WTC11 (cell line): Measurements from ENCODE around the gene ZNF516. TPM values are rescaled to one million over a fixed set of nuclear protein-coding genes. Genes with fewer than 3 reads are reported as not detected.

Experiments
- ATAC-seq: fragments of 200-7000 bp; cut with Tn5 transposase; 2 replicates; pipeline ENCODE4 v1.10.0; 2021; ENCODE audit warnings: mild to moderate bottlenecking, moderate library complexity
- CTCF ChIA-PET: fragments of 300-600 bp; sonication (Branson Sonifier 250); formaldehyde crosslinking; loops from one replicate; lab custom pipeline; 2021; ENCODE audit warnings: antibody characterized with exemption; lab: Charles Lee
- POLR2A ChIA-PET: fragments of 350-600 bp; sonication (Branson Sonifier 250); formaldehyde crosslinking; loops from one replicate; lab custom pipeline; 2021; ENCODE audit warnings: antibody characterized with exemption; lab: Charles Lee
- DNase-seq: peaks from one replicate; pipeline ENCODE4 v3.0.0; 2021; ENCODE audit warnings: low spot score
- H3K27ac Mint-ChIP-seq: 2 replicates; pipeline ENCODE4 v1.8.0; 2021; ENCODE audit warnings: mixed read lengths
- H3K27me3 Mint-ChIP-seq: 2 replicates; pipeline ENCODE4 v1.8.0; 2021; ENCODE audit warnings: low read depth, mild to moderate bottlenecking, moderate library complexity, mixed read lengths
- H3K36me3 Mint-ChIP-seq: 2 replicates; pipeline ENCODE4 v1.8.0; 2021; ENCODE audit warnings: mixed read lengths
- H3K4me1 Mint-ChIP-seq: 2 replicates; pipeline ENCODE4 v1.8.0; 2022; ENCODE audit warnings: mixed read lengths
- H3K4me3 Mint-ChIP-seq: 2 replicates; pipeline ENCODE4 v1.8.0; 2021; ENCODE audit warnings: mild to moderate bottlenecking, moderate library complexity, mixed read lengths
- H3K9me3 Mint-ChIP-seq: 2 replicates; pipeline ENCODE4 v1.8.0; 2021; ENCODE audit warnings: mixed read lengths
- FOXK1 ChIP-seq: sonication (generic); formaldehyde crosslinking; IDR thresholded peaks from 2 replicates; pipeline ENCODE4 v1.8.0; 2022; ENCODE audit warnings: mild to moderate bottlenecking, moderate library complexity, missing genetic modification reagents
- IRF2 ChIP-seq: sonication (generic); formaldehyde crosslinking; IDR thresholded peaks from 2 replicates; pipeline ENCODE4 v1.8.0; 2022; ENCODE audit warnings: low read depth, missing genetic modification reagents, borderline replicate concordance
- JUN ChIP-seq: sonication (generic); formaldehyde crosslinking; IDR thresholded peaks from 2 replicates; pipeline ENCODE4 v1.8.0; 2023; ENCODE audit warnings: mild to moderate bottlenecking, missing genetic modification reagents
- MXD4 ChIP-seq: fragments of 250-450 bp; sonication (Bioruptor Pico); IDR thresholded peaks from 2 replicates; pipeline ENCODE4 v1.8.0; 2021; ENCODE audit warnings: mild to moderate bottlenecking, moderate library complexity, borderline replicate concordance
- NFYB ChIP-seq: sonication (generic); formaldehyde crosslinking; conservative IDR thresholded peaks from 2 replicates; pipeline ENCODE4 v1.8.0; 2022; ENCODE audit warnings: low read depth, missing genetic modification reagents
- NR1H2 ChIP-seq: sonication (generic); formaldehyde crosslinking; IDR thresholded peaks from 2 replicates; pipeline ENCODE4 v1.9.0; 2021; ENCODE audit warnings: mild to moderate bottlenecking, moderate library complexity, missing genetic modification reagents
- NR2C2 ChIP-seq: sonication (generic); formaldehyde crosslinking; IDR thresholded peaks from 2 replicates; pipeline ENCODE4 v1.8.0; 2022; ENCODE audit warnings: mild to moderate bottlenecking, missing genetic modification reagents
- RELA ChIP-seq: sonication (generic); formaldehyde crosslinking; IDR thresholded peaks from 2 replicates; pipeline ENCODE4 v1.8.1; 2022; ENCODE audit warnings: missing genetic modification reagents, mild to moderate bottlenecking, borderline replicate concordance
- TCF7 ChIP-seq: sonication (generic); formaldehyde crosslinking; IDR thresholded peaks from 2 replicates; pipeline ENCODE4 v1.8.0; 2022; ENCODE audit warnings: mild to moderate bottlenecking, low read depth, missing genetic modification reagents, moderate library complexity
- ZNF219 ChIP-seq: sonication (generic); formaldehyde crosslinking; IDR thresholded peaks from 2 replicates; pipeline ENCODE4 v1.8.0; 2023; ENCODE audit warnings: missing genetic modification reagents, mild to moderate bottlenecking, borderline replicate concordance
- ZNF232 ChIP-seq: sonication (generic); formaldehyde crosslinking; IDR thresholded peaks from 2 replicates; pipeline ENCODE4 v1.8.0; 2022; ENCODE audit warnings: mild to moderate bottlenecking, missing genetic modification reagents
- total RNA-seq: library from RNA; stranded (reverse); gene quantifications from 3 replicates; pipeline ENCODE4 v1.2.3, GENCODE V29; 2021
- TF ChIP-seq, protein P1 (sequence below): sonication (generic); formaldehyde crosslinking; IDR thresholded peaks from 2 replicates; pipeline ENCODE4 v1.8.0; 2023; ENCODE audit warnings: missing genetic modification reagents, mild to moderate bottlenecking, borderline replicate concordance
- TF ChIP-seq, protein P2 (sequence below): sonication (generic); formaldehyde crosslinking; IDR thresholded peaks from 2 replicates; pipeline ENCODE4 v1.8.1; 2022; ENCODE audit warnings: missing genetic modification reagents, borderline replicate concordance
- TF ChIP-seq, protein P3 (sequence below): sonication (generic); formaldehyde crosslinking; IDR thresholded peaks from 2 replicates; pipeline ENCODE4 v1.8.1; 2023; ENCODE audit warnings: mild to moderate bottlenecking, missing genetic modification reagents
- TF ChIP-seq, protein P4 (sequence below): sonication (generic); formaldehyde crosslinking; conservative IDR thresholded peaks from 2 replicates; pipeline ENCODE4 v1.8.1; 2022; ENCODE audit warnings: mild to moderate bottlenecking, missing genetic modification reagents
- TF ChIP-seq, protein P5 (sequence below): sonication (generic); formaldehyde crosslinking; IDR thresholded peaks from 2 replicates; pipeline ENCODE4 v1.8.0; 2023; ENCODE audit warnings: mild to moderate bottlenecking, missing genetic modification reagents
- TF ChIP-seq, protein P6 (sequence below): fragments of 200-600 bp; IDR thresholded peaks from 2 replicates; pipeline ENCODE4 v1.8.0; 2022; ENCODE audit warnings: antibody characterized with exemption
- TF ChIP-seq, protein P7 (sequence below): sonication (generic); formaldehyde crosslinking; IDR thresholded peaks from 2 replicates; pipeline ENCODE4 v1.8.1; 2023; ENCODE audit warnings: mild to moderate bottlenecking, moderate library complexity, missing genetic modification reagents

The ZNF516 gene
- total RNA-seq, 1 experiment from 2014 or later, result 58.6 TPM

DNA sequence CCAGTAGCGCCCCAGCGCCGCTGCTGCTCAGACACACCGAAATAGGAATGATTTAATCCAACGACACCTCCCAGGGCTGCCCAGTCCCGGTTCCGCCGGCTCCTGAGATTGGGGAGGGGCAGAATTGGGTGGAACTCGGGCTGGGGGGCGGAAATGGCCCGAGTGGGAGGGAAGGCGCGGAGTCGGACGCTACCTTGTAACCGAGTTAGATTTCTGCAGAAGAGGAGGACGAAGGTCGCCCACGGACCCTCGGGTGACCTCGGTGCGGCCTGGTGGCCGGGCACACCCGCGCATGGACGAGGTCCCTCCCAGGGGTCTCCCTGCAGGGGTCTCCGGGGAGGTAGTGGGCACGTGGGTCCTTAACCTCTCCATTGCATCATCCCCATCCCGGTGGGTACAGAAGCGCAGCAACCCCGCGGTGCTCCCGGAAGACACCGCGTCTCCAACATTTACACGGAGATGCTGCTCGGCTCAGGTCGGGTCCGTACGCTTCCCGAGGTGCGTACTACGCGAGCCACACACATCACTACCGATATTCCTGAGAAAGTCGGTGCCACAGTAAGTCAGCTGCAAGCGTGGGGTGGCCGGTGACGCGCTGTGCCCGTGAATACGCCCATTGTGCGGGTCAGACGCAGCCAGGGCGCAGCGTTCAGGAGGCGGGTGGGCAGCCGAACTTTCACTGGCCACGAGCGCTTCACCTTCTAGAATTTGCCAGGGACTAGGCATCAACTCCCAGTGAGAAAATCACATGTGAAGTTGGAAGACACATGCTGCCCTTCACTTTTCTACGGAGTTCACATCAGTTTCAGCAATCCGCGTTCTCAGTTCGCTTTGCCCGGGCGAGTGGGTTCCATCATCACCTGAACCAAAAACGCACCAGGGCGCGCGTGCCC, 3.0 kb downstream of the ZNF516 start (continued):
- TF ChIP-seq, protein P1, sequence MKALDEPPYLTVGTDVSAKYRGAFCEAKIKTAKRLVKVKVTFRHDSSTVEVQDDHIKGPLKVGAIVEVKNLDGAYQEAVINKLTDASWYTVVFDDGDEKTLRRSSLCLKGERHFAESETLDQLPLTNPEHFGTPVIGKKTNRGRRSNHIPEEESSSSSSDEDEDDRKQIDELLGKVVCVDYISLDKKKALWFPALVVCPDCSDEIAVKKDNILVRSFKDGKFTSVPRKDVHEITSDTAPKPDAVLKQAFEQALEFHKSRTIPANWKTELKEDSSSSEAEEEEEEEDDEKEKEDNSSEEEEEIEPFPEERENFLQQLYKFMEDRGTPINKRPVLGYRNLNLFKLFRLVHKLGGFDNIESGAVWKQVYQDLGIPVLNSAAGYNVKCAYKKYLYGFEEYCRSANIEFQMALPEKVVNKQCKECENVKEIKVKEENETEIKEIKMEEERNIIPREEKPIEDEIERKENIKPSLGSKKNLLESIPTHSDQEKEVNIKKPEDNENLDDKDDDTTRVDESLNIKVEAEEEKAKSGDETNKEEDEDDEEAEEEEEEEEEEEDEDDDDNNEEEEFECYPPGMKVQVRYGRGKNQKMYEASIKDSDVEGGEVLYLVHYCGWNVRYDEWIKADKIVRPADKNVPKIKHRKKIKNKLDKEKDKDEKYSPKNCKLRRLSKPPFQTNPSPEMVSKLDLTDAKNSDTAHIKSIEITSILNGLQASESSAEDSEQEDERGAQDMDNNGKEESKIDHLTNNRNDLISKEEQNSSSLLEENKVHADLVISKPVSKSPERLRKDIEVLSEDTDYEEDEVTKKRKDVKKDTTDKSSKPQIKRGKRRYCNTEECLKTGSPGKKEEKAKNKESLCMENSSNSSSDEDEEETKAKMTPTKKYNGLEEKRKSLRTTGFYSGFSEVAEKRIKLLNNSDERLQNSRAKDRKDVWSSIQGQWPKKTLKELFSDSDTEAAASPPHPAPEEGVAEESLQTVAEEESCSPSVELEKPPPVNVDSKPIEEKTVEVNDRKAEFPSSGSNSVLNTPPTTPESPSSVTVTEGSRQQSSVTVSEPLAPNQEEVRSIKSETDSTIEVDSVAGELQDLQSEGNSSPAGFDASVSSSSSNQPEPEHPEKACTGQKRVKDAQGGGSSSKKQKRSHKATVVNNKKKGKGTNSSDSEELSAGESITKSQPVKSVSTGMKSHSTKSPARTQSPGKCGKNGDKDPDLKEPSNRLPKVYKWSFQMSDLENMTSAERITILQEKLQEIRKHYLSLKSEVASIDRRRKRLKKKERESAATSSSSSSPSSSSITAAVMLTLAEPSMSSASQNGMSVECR, result 0 out of 2 replicates have a peak, but pooled peaks have one; percentile 23
- TF ChIP-seq, protein P2, sequence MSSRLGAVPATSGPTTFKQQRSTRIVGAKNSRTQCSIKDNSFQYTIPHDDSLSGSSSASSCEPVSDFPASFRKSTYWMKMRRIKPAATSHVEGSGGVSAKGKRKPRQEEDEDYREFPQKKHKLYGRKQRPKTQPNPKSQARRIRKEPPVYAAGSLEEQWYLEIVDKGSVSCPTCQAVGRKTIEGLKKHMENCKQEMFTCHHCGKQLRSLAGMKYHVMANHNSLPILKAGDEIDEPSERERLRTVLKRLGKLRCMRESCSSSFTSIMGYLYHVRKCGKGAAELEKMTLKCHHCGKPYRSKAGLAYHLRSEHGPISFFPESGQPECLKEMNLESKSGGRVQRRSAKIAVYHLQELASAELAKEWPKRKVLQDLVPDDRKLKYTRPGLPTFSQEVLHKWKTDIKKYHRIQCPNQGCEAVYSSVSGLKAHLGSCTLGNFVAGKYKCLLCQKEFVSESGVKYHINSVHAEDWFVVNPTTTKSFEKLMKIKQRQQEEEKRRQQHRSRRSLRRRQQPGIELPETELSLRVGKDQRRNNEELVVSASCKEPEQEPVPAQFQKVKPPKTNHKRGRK (CRISPR knock-in tag), result 0 out of 2 replicates have a peak, but pooled peaks have one; percentile 57
- TF ChIP-seq IRF2 (no peak), ZNF232 (CRISPR knock-in tag) (0 out of 2 replicates have a peak, but pooled peaks have one; percentile 75), NR1H2 (CRISPR knock-in tag) (no peak), ZNF219 (CRISPR knock-in tag) (0 out of 2 replicates have a peak, but pooled peaks have one; percentile 47), TCF7 (CRISPR knock-in tag) (no peak)
- TF ChIP-seq, protein P3, sequence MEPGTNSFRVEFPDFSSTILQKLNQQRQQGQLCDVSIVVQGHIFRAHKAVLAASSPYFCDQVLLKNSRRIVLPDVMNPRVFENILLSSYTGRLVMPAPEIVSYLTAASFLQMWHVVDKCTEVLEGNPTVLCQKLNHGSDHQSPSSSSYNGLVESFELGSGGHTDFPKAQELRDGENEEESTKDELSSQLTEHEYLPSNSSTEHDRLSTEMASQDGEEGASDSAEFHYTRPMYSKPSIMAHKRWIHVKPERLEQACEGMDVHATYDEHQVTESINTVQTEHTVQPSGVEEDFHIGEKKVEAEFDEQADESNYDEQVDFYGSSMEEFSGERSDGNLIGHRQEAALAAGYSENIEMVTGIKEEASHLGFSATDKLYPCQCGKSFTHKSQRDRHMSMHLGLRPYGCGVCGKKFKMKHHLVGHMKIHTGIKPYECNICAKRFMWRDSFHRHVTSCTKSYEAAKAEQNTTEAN, result 0 out of 2 replicates have a peak, but pooled peaks have one; percentile 10
- TF ChIP-seq, protein P4, sequence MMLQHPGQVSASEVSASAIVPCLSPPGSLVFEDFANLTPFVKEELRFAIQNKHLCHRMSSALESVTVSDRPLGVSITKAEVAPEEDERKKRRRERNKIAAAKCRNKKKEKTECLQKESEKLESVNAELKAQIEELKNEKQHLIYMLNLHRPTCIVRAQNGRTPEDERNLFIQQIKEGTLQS (CRISPR knock-in tag), result 0 out of 2 replicates have a peak, but pooled peaks have one; percentile 55
- TF ChIP-seq, protein P5, sequence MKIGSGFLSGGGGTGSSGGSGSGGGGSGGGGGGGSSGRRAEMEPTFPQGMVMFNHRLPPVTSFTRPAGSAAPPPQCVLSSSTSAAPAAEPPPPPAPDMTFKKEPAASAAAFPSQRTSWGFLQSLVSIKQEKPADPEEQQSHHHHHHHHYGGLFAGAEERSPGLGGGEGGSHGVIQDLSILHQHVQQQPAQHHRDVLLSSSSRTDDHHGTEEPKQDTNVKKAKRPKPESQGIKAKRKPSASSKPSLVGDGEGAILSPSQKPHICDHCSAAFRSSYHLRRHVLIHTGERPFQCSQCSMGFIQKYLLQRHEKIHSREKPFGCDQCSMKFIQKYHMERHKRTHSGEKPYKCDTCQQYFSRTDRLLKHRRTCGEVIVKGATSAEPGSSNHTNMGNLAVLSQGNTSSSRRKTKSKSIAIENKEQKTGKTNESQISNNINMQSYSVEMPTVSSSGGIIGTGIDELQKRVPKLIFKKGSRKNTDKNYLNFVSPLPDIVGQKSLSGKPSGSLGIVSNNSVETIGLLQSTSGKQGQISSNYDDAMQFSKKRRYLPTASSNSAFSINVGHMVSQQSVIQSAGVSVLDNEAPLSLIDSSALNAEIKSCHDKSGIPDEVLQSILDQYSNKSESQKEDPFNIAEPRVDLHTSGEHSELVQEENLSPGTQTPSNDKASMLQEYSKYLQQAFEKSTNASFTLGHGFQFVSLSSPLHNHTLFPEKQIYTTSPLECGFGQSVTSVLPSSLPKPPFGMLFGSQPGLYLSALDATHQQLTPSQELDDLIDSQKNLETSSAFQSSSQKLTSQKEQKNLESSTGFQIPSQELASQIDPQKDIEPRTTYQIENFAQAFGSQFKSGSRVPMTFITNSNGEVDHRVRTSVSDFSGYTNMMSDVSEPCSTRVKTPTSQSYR (CRISPR knock-in tag), result 0 out of 2 replicates have a peak, but pooled peaks have one; percentile 6

DNA sequence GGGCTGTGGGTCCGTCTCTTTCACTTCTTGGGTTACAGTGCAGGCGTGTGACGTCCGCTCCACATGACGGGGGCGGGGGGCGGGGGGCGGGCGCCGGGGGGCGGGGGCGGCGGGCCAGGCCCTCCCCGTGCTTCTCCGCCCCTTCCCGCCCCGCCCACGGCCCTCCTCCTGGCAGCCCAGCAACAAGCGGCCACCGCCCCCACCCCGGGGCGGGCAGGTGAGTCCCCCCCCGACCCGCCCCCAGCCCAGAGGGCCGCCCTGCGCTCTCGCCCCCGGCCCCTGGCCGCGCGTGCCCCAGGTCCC, 3.6 kb downstream of the ZNF516 start:
- Mint-ChIP-seq H3K36me3 (no peaks in the 10 kb centered on the region), H3K4me1 (peaks cover 50% of the 10 kb centered on the region), H3K4me3 (peak overlapping the region; percentile 75), H3K9me3 (no peaks in the 10 kb centered on the region), H3K27ac (no peak overlapping the region), H3K27me3 (peaks cover 56% of the 10 kb centered on the region)
- DNase-seq (peak; percentile 78), ATAC-seq (peak; percentile 8)
- ChIA-PET POLR2A (no interaction called here), CTCF (no interaction called here)
- TF ChIP-seq, protein P6, sequence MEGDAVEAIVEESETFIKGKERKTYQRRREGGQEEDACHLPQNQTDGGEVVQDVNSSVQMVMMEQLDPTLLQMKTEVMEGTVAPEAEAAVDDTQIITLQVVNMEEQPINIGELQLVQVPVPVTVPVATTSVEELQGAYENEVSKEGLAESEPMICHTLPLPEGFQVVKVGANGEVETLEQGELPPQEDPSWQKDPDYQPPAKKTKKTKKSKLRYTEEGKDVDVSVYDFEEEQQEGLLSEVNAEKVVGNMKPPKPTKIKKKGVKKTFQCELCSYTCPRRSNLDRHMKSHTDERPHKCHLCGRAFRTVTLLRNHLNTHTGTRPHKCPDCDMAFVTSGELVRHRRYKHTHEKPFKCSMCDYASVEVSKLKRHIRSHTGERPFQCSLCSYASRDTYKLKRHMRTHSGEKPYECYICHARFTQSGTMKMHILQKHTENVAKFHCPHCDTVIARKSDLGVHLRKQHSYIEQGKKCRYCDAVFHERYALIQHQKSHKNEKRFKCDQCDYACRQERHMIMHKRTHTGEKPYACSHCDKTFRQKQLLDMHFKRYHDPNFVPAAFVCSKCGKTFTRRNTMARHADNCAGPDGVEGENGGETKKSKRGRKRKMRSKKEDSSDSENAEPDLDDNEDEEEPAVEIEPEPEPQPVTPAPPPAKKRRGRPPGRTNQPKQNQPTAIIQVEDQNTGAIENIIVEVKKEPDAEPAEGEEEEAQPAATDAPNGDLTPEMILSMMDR, result no peak
- TF ChIP-seq MXD4 (CRISPR knock-in tag) (no peak), NR2C2 (no peak), FOXK1 (CRISPR knock-in tag) (no peak), NFYB (CRISPR knock-in tag) (no peak), JUN (CRISPR knock-in tag) (no peak), RELA (CRISPR knock-in tag) (no peak)
- TF ChIP-seq, protein P7, sequence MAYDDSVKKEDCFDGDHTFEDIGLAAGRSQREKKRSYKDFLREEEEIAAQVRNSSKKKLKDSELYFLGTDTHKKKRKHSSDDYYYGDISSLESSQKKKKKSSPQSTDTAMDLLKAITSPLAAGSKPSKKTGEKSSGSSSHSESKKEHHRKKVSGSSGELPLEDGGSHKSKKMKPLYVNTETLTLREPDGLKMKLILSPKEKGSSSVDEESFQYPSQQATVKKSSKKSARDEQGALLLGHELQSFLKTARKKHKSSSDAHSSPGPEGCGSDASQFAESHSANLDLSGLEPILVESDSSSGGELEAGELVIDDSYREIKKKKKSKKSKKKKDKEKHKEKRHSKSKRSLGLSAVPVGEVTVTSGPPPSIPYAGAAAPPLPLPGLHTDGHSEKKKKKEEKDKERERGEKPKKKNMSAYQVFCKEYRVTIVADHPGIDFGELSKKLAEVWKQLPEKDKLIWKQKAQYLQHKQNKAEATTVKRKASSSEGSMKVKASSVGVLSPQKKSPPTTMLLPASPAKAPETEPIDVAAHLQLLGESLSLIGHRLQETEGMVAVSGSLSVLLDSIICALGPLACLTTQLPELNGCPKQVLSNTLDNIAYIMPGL (CRISPR knock-in tag), result no peak
